GM12864 (cell line): ENCODE measurements around the gene ESYT2.
"Not testable (repeated sequence)": the region's sequence is repeated elsewhere in the genome, so short reads cannot be mapped to it uniquely, and the experiment has no call there.

Experiments used
- DNase-seq: peaks from one replicate; pipeline ENCODE4 v3.0.0-alpha.2; 2011; ENCODE audit warnings: low read depth
- H3K4me3 ChIP-seq: 2 replicates; pipeline ENCODE4 v1.5.1; 2011; ENCODE audit warnings: mild to moderate bottlenecking, low read depth, low read length, control low read depth
- TF ChIP-seq, protein P1 (sequence below): IDR thresholded peaks from 2 replicates; pipeline ENCODE4 v1.5.1; 2011; ENCODE audit warnings: low read depth, mild to moderate bottlenecking, moderate library complexity, low read length, control low read depth, inconsistent platforms; ENCODE audit errors: missing control alignments

ESYT2 gene

DNA sequence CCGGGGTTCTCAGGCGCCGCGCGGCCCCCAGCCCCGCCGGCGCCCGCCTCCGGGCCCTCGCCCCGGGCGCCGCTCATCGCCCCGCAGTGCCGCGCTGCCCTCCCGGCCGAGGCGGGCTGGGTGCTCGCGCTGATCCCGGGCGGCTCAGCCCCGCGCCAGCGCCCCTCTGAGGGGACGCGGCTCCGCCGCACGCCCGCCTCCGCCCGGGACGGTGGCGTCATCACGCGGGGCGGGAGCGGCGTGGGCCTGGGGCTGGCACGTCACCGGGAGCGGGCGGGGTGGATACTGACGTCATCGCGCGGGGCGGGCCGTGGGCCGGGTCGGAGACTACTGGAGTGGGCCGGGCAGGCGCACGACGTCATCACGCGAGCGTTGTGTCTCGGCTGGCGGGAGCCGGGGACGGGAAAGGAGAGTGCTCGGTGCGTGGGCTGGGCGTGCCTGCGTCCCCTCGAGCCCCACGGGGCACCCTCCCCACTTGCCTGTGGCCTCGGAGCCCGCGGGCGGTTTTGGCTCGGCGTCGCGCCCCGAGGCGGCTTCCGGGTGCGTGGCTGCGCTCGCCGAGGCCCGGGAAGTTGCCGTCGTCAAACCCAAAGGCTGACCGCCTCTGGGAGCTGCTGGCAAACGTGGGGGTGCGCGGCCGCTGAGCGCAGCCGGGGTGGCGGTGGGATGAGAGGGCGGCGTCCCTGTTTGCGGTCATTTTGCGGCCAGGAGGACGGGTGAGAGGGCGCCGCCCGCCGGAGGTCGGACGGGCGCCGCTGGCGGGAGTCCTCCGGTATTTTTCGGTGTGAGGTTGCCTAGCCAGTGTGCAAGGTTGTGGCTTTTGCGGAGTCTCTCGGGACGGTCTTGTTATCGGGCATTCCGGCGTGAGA lies at the start of gene ESYT2:
ESYT2 (minus strand) TSS at position 168 of the 869 bp plus-strand sequence; CDS start at position 77, 91 bp downstream.
- H3K4me3 ChIP-seq, result peak within 1 kb of the TSS; percentile 94
- DNase-seq, result peak; percentile 84
- TF ChIP-seq, protein P1, sequence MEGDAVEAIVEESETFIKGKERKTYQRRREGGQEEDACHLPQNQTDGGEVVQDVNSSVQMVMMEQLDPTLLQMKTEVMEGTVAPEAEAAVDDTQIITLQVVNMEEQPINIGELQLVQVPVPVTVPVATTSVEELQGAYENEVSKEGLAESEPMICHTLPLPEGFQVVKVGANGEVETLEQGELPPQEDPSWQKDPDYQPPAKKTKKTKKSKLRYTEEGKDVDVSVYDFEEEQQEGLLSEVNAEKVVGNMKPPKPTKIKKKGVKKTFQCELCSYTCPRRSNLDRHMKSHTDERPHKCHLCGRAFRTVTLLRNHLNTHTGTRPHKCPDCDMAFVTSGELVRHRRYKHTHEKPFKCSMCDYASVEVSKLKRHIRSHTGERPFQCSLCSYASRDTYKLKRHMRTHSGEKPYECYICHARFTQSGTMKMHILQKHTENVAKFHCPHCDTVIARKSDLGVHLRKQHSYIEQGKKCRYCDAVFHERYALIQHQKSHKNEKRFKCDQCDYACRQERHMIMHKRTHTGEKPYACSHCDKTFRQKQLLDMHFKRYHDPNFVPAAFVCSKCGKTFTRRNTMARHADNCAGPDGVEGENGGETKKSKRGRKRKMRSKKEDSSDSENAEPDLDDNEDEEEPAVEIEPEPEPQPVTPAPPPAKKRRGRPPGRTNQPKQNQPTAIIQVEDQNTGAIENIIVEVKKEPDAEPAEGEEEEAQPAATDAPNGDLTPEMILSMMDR, result peak; percentile 18

DNA sequence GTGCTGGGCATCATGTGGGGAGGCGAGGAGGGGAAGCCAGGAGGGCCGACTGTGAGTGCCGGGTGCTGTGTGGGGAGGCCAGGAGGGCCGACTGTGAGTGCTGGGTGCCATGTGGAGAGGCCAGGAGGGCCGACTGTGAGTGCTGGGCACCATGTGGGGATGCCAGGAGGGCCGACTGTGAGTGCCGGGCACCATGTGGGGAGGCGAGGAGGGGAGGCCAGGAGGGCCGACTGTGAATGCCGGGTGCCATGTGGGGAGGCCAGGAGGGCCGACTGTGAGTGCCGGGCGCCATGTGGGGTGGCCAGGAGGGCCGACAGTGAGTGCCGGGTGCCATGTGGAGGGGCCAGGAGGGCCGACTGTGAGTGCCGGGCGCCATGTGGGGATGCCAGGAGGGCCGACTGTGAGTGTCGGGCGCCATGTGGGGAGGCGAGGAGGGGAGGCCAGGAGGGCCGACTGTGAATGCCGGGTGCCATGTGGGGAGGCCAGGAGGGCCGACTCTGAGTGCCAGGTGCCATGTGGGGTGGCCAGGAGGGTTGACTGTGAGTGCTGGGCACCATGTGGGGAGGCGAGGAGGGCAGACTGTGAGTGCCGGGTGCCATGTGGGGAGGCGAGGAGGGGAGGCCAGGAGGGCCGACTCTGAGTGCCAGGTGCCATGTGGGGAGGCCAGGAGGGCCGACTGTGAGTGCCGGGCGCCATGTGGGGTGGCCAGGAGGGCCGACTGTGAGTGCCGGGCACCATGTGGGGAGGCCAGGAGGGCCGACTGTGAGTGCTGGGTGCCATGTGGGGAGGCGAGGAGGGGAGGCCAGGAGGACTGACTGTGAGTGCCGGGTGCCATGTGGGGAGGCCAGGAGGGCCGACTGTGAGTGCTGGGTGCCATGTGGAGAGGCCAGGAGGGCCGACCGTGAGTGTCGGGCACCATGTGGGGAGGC lies 49.1 kb upstream of the ESYT2 start:
- not testable (repeated sequence) for H3K4me3 ChIP-seq, DNase-seq

DNA sequence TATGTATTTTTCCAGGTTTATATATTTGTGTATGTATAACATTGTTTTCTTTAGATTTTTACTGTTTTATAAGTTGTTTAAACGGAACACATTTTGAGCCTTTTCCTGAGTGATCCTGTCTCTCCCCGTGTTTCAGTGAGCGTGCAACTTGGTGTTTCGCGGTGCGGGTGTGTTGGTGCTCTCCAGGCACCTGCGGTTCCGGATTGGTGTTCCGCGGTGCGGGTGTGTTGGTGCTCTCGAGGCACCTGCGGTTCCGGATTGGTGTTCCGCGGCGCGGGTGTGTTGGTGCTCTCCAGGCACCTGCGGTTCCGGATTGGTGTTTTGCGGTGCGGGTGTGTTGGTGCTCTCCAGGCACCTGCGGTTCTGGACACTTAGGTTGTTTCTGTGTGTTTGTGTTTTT lies 47.7 kb upstream of the ESYT2 start:
- no peak for DNase-seq
- TF ChIP-seq, protein P1, result no peak
- no peak overlapping the region for H3K4me3 ChIP-seq

DNA sequence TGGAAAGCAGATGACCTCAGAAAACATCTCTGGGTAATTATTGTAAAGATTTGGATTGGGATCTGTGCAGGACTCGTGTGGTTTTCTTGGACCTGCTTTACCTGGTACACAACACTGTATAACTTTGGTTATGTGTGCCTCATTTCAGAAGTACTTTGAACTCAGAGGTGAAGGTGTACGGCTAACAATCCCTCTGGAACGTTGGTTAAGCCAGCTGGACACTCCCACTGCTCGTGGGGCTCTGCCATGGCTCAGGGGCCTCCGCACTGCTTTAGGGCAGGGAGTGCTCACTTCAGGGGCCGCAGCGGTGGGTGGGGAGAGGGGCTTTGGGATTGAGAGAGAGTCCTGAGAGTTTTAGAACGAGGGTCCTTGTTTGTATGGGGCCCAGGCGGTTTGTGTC lies 40.6 kb upstream of the ESYT2 start:
- TF ChIP-seq, protein P1, result no peak
- DNase-seq, result no peak
- no peak overlapping the region for H3K4me3 ChIP-seq

DNA sequence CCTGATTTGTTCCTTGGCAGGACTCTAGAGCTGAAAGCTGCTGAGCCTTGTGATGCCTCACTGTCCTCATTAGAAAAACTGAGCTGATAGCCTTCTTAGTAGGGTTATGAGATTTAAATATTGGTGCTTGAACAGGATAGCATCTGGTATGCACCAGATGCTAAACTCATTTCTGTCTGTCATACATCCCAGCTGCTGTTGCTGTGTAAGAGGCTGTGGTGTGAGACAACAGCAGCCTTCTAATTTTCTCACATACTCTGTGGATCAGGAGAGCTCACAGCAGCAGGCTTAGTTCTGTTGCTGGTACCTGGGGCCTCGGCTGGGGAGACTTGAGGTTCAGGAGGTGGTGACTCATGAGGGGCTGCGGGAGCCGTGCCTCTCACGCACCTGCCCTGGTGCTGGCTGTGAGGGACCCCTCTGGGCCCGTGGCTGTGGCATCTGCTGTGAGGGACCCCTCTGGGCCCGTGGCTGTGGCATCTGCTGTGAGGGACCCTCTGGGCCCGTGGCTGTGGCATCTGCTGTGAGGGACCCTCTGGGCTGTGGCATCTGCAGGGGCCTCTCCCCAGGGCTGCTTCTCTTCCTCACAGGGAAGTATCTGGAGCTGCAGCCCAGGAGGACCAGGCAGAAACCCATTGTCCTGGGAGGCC lies 39.6 kb upstream of the ESYT2 start:
- TF ChIP-seq, protein P1, result no peak
- no peak overlapping the region for H3K4me3 ChIP-seq
- DNase-seq, result no peak

- no peak for DNase-seq
- H3K4me3 ChIP-seq, result no peak overlapping the region
- TF ChIP-seq, protein P1, result no peak
Observed at GRCh38 chr7:158867214-158867984, 38.1 kb upstream of the ESYT2 start.
